Measurements from ENCODE around the gene ADAM12. TPM values are rescaled to one million over a fixed set of nuclear protein-coding genes. Genes with fewer than 3 reads are reported as not detected.

ADAM12 gene
- total and polyA plus RNA-seq, 10 of the 15 experiments (the other 5 are each of a cell fraction or from before 2014, with no cell fraction given) = under 0.01 to 0.62 (median 0.04) TPM; not detected in 5

- no peak for TF ChIP-seq RB1 (IDR thresholded peaks at IDR 0.05; ENCODE audit: borderline replicate concordance)
- no peak for TF ChIP-seq E2F4 (IDR thresholded peaks at IDR 0.05; ENCODE audit: low read depth, low read length)
Measured at GRCh38 chr10:126332576-126332975, 55.7 kb downstream of the ADAM12 start (continued).

GRCh38 chr10:126331101-126331500 is 57.2 kb downstream of the ADAM12 start:
- no peak for DNase-seq (ENCODE audit: low read depth, low spot score)
- BruUV-seq (replicated peaks) = no TSS peak
- H3K36me3 ChIP-seq (ENCODE audit: control insufficient read depth in 2 of 2, insufficient read depth in 2 of 2, low read length in 1 of 2) = no peaks in the 10 kb centered on the region
- TF ChIP-seq BCLAF1 (IDR thresholded peaks at IDR 0.05) = no peak
- no peak for TF ChIP-seq MTA2 (IDR thresholded peaks at IDR 0.05; ENCODE audit: low read depth)
- no peak for TF ChIP-seq SMAD1 (IDR thresholded peaks at IDR 0.05; ENCODE audit: low read depth, partially characterized antibody)
- TF ChIP-seq PRDM15 (CRISPR knock-in tag; IDR thresholded peaks at IDR 0.05) = no peak
- TF ChIP-seq ZNF384 (IDR thresholded peaks at IDR 0.05; ENCODE audit: borderline replicate concordance, low read depth, low read length) = no peak
- no peak for TF ChIP-seq RAD21 (IDR thresholded peaks at IDR 0.05; ENCODE audit: insufficient read depth, low read depth, low read length)
- TF ChIP-seq ZBTB33 (IDR thresholded peaks at IDR 0.05) = no peak
- TF ChIP-seq SMAD5 (IDR thresholded peaks at IDR 0.05; ENCODE audit: low read depth) = no peak
- H3K4me2 ChIP-seq (ENCODE audit: control insufficient read depth, insufficient read depth) = no peak overlapping the region
- no peaks in the 10 kb centered on the region for H3K27me3 ChIP-seq (replicated peaks in 1 of 2; ENCODE audit: control insufficient read depth in 2 of 2, insufficient read depth in 2 of 2, low read length in 1 of 2)
- 13% methylated on average over 3 of the region's 3 CpGs for WGBS (ENCODE audit: insufficient coverage, insufficient replicate concordance, low lambda C conversion rate, missing lambda C conversion rate)
- H3K4me1 ChIP-seq (ENCODE audit: control insufficient read depth, insufficient read depth, low read length) = no peaks in the 10 kb centered on the region
- FAIRE-seq = no peak
- POLR2A ChIA-PET = no interaction called here
- no peaks in the 10 kb centered on the region for H4K20me1 ChIP-seq (ENCODE audit: control insufficient read depth, insufficient read depth)
- no peak overlapping the region for H2AFZ ChIP-seq (ENCODE audit: control insufficient read depth, low read depth, low read length)
- H3K4me3 ChIP-seq = no peak overlapping the region
- no peak overlapping the region for H3K27ac ChIP-seq (ENCODE audit: control insufficient read depth, insufficient read depth)
- RAD21 ChIA-PET (ENCODE audit: unreplicated experiment) = no interaction called here
- H3K9me3 ChIP-seq (replicated peaks; ENCODE audit: control insufficient read depth, insufficient read depth, low read length) = no peaks in the 10 kb centered on the region
- no peaks in the 10 kb centered on the region for H3K79me2 ChIP-seq (ENCODE audit: control insufficient read depth, insufficient read depth, low read length)
- H3K9ac ChIP-seq (ENCODE audit: control insufficient read depth, insufficient read depth, low read length) = no peak overlapping the region
- in situ Hi-C loops (cut with MboI) (no loop called here), intact Hi-C loops (cut with micrococcal nuclease; ENCODE audit: unreplicated experiment) (no loop called here)
- SMC1A ChIA-PET (ENCODE audit: uncharacterized antibody, unreplicated experiment) = no interaction called here
- ATAC-seq = no peak
- CTCF ChIA-PET = no interaction called here

Data from GM12878 (cell line).